ENCODE data around the gene BET1.

DNA sequence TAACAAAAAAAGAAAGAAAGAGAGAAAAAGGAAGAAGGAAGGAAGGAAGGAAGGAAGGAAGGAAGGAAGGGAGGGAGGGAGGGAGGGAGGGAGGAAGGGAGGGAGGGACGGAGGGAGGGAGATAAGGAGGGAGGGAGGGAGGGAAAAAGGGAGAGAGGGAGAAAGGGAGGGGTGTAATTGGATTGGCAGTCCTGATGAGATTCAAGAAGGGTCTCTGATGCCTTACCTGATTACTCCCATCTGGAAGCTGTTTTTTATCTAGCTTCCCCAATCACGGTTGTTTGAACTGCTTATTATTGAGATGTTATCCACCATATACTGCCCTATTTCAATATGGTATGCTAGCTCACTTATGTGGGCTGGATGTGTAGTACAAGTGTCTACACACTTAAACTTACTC is 55.3 kb downstream of the BET1 start:
- TF ChIP-seq CTCF (IDR thresholded peaks at IDR 0.05) (no peak), POLR2AphosphoS5 (IDR thresholded peaks at IDR 0.05) (no peak), POLR2A (IDR thresholded peaks at IDR 0.05) (no peak)

All from suprapubic skin (tissue), 4 donors.